Left ventricle myocardium inferior (tissue), 1 donor: ENCODE measurements around the gene IPPK. TPM values are rescaled to one million over a fixed set of nuclear protein-coding genes. Genes with fewer than 3 reads are reported as not detected.
A peak's percentile ranks its signal among the peaks of the same experiment; 100 is the strongest.

ENCODE experiments used
- DNase-seq: peaks from one replicate; pipeline ENCODE4 v3.0.0-alpha.2; 2020
- H3K27ac ChIP-seq: fragments of 200-600 bp; replicated peaks from 2 replicates; pipeline ENCODE4 v1.8.0; 2021
- H3K27me3 ChIP-seq: fragments of 200-600 bp; 2 replicates; pipeline ENCODE4 v1.8.0; 2021; ENCODE audit warnings: low read depth
- H3K36me3 ChIP-seq: fragments of 200-600 bp; 2 replicates; pipeline ENCODE4 v1.8.0; 2021
- H3K4me1 ChIP-seq: fragments of 200-600 bp; 2 replicates; pipeline ENCODE4 v1.8.0; 2021
- H3K4me3 ChIP-seq: fragments of 200-600 bp; 2 replicates; pipeline ENCODE4 v1.8.0; 2021; ENCODE audit warnings: mild to moderate bottlenecking, moderate library complexity
- H3K9me3 ChIP-seq: fragments of 200-600 bp; replicated peaks from 2 replicates; pipeline ENCODE4 v1.8.0; 2021
- intact Hi-C: fragments of 100-400 bp; cut with micrococcal nuclease; formaldehyde crosslinking; loops from one replicate; pipeline ENCODE4 v1.11.0; 2022
- total RNA-seq: library from RNA; stranded (reverse); fragmentation: NEBNext Ultra II Directional; extraction: Animal tissue kit (Norgen Biotek cat#: 25700); gene quantifications from one replicate; pipeline ENCODE4 v1.2.1, GENCODE V29; 2021
- TF ChIP-seq, protein P1 (sequence below): fragments of 200-600 bp; IDR thresholded peaks from 2 replicates; pipeline ENCODE4 v1.8.0; 2021; ENCODE audit warnings: antibody characterized with exemption, mild to moderate bottlenecking, borderline replicate concordance
- donor health status: DM: no; HTN: yes; CAD: no; lungs with severe emphysema.

Gene IPPK
- total RNA-seq, 1 donor from 2014 or later = 7.3 TPM

DNA sequence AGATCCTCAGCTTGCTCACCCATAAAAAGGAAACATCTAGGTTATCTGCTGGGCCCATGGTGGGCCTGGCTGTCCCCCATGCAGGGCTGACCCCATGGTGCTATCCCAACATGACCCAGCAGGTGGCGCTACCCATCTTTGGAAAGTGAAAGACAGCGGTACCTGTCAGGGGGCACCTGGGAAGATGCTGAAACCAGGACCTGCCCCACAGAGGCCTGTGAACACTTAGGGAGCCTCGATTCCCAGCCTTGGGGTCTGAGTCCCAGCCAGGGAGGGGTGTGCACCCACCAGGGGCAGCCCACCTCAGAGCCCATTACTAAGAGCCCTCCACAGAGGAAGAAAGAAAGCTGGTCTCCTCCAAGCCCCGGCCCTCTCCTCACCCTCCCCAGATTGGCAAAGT is 46.6 kb upstream of the IPPK start:
- peaks cover 33% of the 10 kb centered on the region for H3K4me1 ChIP-seq
- no peaks in the 10 kb centered on the region for H3K9me3 ChIP-seq
- H3K27ac ChIP-seq = peak overlapping the region; percentile 80
- TF ChIP-seq, protein P1, sequence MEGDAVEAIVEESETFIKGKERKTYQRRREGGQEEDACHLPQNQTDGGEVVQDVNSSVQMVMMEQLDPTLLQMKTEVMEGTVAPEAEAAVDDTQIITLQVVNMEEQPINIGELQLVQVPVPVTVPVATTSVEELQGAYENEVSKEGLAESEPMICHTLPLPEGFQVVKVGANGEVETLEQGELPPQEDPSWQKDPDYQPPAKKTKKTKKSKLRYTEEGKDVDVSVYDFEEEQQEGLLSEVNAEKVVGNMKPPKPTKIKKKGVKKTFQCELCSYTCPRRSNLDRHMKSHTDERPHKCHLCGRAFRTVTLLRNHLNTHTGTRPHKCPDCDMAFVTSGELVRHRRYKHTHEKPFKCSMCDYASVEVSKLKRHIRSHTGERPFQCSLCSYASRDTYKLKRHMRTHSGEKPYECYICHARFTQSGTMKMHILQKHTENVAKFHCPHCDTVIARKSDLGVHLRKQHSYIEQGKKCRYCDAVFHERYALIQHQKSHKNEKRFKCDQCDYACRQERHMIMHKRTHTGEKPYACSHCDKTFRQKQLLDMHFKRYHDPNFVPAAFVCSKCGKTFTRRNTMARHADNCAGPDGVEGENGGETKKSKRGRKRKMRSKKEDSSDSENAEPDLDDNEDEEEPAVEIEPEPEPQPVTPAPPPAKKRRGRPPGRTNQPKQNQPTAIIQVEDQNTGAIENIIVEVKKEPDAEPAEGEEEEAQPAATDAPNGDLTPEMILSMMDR = peak; percentile 95
- peaks cover 82% of the 10 kb centered on the region for H3K36me3 ChIP-seq
- peak; percentile 66 for DNase-seq
- no peak overlapping the region for H3K4me3 ChIP-seq
- no peaks in the 10 kb centered on the region for H3K27me3 ChIP-seq
- intact Hi-C loops = loop anchor here (5.0 kb wide), 1 partner anchor 76 kb away; no protein-coding TSS in a partner anchor

- TF ChIP-seq, protein P1 = no peak
- peaks cover 82% of the 10 kb centered on the region for H3K36me3 ChIP-seq
- intact Hi-C loops = loop anchor here (5.0 kb wide), 1 partner anchor 77 kb away; no protein-coding TSS in a partner anchor
- peaks cover 37% of the 10 kb centered on the region for H3K4me1 ChIP-seq
- H3K27me3 ChIP-seq = no peaks in the 10 kb centered on the region
- DNase-seq = peak; percentile 66
- H3K4me3 ChIP-seq = peak overlapping the region; percentile 7
- no peaks in the 10 kb centered on the region for H3K9me3 ChIP-seq
- H3K27ac ChIP-seq = peak overlapping the region; percentile 80
Observed at GRCh38 chr9:92715488-92716231, 45.7 kb upstream of the IPPK start.

- Histone ChIP-seq H3K36me3 (peaks cover 81% of the 10 kb centered on the region), H3K4me1 (peaks cover 37% of the 10 kb centered on the region), H3K27ac (peak overlapping the region; percentile 80), H3K4me3 (peak overlapping the region; percentile 7), H3K27me3 (no peaks in the 10 kb centered on the region), H3K9me3 (no peaks in the 10 kb centered on the region)
- TF ChIP-seq, protein P1 = no peak
- peak; percentile 51 for DNase-seq
- intact Hi-C loops = loop anchor here (5.0 kb wide), 1 partner anchor 77 kb away; no protein-coding TSS in a partner anchor
Observed at GRCh38 chr9:92714787-92715487, 45.0 kb upstream of the IPPK start.

GRCh38 chr9:92714016-92714415 is 44.1 kb upstream of the IPPK start:
- TF ChIP-seq, protein P1 = no peak
- H3K36me3 ChIP-seq = peaks cover 80% of the 10 kb centered on the region
- H3K27me3 ChIP-seq = no peaks in the 10 kb centered on the region
- H3K4me3 ChIP-seq = no peak overlapping the region
- H3K9me3 ChIP-seq = no peaks in the 10 kb centered on the region
- no peak overlapping the region for H3K27ac ChIP-seq
- intact Hi-C loops = no loop called here
- no peak for DNase-seq
- H3K4me1 ChIP-seq = peaks cover 37% of the 10 kb centered on the region

DNA sequence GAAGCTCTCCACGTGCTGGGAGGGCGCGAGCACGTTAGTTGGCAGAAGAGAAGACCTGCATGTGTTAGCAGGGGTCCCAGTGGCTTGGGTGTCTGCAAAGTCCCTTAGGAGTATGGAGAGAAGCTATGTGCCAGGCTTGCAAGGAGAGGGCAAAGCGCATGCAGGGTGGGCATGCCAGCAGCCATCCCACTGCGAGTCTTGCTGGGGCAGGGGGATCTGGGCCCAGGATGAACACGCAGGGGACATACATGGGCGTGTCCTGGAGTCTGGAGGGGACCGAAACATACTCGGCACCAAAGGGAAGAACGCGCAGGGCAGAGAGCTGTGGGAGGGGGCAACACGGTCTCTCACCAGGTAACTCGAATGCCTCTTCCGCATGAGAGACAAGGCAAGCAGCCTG is 43.6 kb upstream of the IPPK start:
- no peak for DNase-seq
- Histone ChIP-seq H3K27ac (no peak overlapping the region), H3K27me3 (no peaks in the 10 kb centered on the region), H3K4me3 (no peak overlapping the region), H3K36me3 (peaks cover 75% of the 10 kb centered on the region), H3K9me3 (no peaks in the 10 kb centered on the region), H3K4me1 (peaks cover 37% of the 10 kb centered on the region)
- TF ChIP-seq, protein P1 = no peak
- intact Hi-C loops = no loop called here
